GM21390 (cell line): ENCODE results near the gene CDK9.
"Not testable (repeated sequence)": the region's sequence is repeated elsewhere in the genome, so short reads cannot be mapped to it uniquely, and the experiment has no call there.

Source experiments
- ATAC-seq: cut with Tn5 transposase; IDR thresholded peaks from one replicate; pipeline ENCODE4 v1.9.1; 2021; ENCODE audit not compliant: unreplicated experiment

CDK9 gene

GRCh38 chr9:127779136-127779981, 6.5 kb upstream of the CDK9 start:
- ATAC-seq: peak; percentile 44

GRCh38 chr9:127780126-127780885, 5.5 kb upstream of the CDK9 start:
- no peak for ATAC-seq

GRCh38 chr9:127780909-127781308, 4.9 kb upstream of the CDK9 start:
- not testable (repeated sequence) for ATAC-seq

- no peak for ATAC-seq
Observed at GRCh38 chr9:127781806-127782205, 4.0 kb upstream of the CDK9 start.

- ATAC-seq: no peak
Observed at GRCh38 chr9:127783111-127784008, 2.5 kb upstream of the CDK9 start.

GRCh38 chr9:127785023-127785932, 556 bp upstream of the CDK9 start:
- peak; percentile 41 for ATAC-seq

- no peak for ATAC-seq
Observed at GRCh38 chr9:127786773-127787104, 905 bp downstream of the CDK9 start.

- no peak for ATAC-seq
Observed at GRCh38 chr9:127788337-127789011, 2.6 kb downstream of the CDK9 start.

- no peak for ATAC-seq
Observed at GRCh38 chr9:127789179-127789578, 3.3 kb downstream of the CDK9 start.

GRCh38 chr9:127790094-127790855, 4.4 kb downstream of the CDK9 start:
- no peak for ATAC-seq

- no peak for ATAC-seq
Observed at GRCh38 chr9:127791085-127791484, 5.3 kb downstream of the CDK9 start.

GRCh38 chr9:127792417-127793031, 6.7 kb downstream of the CDK9 start:
- no peak for ATAC-seq

GRCh38 chr9:127793093-127793708, 7.4 kb downstream of the CDK9 start:
- no peak for ATAC-seq

GRCh38 chr9:127794001-127794791, 8.4 kb downstream of the CDK9 start:
- ATAC-seq: no peak

GRCh38 chr9:127796225-127796813, 10.5 kb downstream of the CDK9 start:
- ATAC-seq: no peak

- ATAC-seq: no peak
Observed at GRCh38 chr9:127796852-127797370, 11.1 kb downstream of the CDK9 start.
